Endothelial cell of umbilical vein (primary cell): ENCODE measurements around the gene METTL27. TPM values are rescaled to one million over a fixed set of nuclear protein-coding genes. Genes with fewer than 3 reads are reported as not detected.

Experiments
- BruUV-seq: library from RNA; stranded (reverse); fragments of 400-500 nt; replicated peaks from 2 replicates; lab custom pipeline; 2021; lab: Mats Ljungman, UMichigan
- CTCF ChIA-PET: fragments of 300-600, 350-600 bp; sonication (Branson Sonifier 250); formaldehyde crosslinking; loops from one replicate; lab custom pipeline; 2021; ENCODE audit warnings: antibody characterized with exemption, inconsistent platforms; lab: Charles Lee
- POLR2A ChIA-PET: fragments of 300-600, 350-600 bp; sonication (Branson Sonifier 250); formaldehyde crosslinking; loops from one replicate; lab custom pipeline; 2021; ENCODE audit warnings: antibody characterized with exemption, inconsistent platforms; lab: Charles Lee
- DNase-seq: peaks from one replicate; pipeline ENCODE4 v3.0.0-alpha.2; 2011; ENCODE audit warnings: low read depth, low spot score
- FAIRE-seq: peaks from 2 replicates; lab custom pipeline; 2011; peaks lifted over from hg19 to GRCh38; lab: Jason Lieb, UNC
- H2AFZ ChIP-seq: 2 replicates; pipeline ENCODE4 v1.6.0; 2012; ENCODE audit warnings: low read depth, low read length, control low read depth, inconsistent platforms
- H3K27ac ChIP-seq: 2 replicates; pipeline ENCODE4 v1.5.1; 2011; ENCODE audit warnings: low read depth, mild to moderate bottlenecking, control low read depth, low read length, moderate library complexity; ENCODE audit not compliant: insufficient read depth
- H3K27me3 ChIP-seq, 2 experiments: 2 replicates each; pipeline versions ENCODE4 v1.6.0 to v1.6.1; 2011; ENCODE audit warnings: low read length in 2 of 2, mixed read lengths in 1 of 2; ENCODE audit not compliant: control insufficient read depth in 2 of 2, insufficient read depth in 2 of 2
- H3K36me3 ChIP-seq, 2 experiments: 2 replicates in 1 of 2; 3 replicates in 1 of 2; pipeline ENCODE4 v1.5.1; 2011; ENCODE audit warnings: low read length in 2 of 2, mild to moderate bottlenecking in 1 of 2, moderate library complexity in 1 of 2; ENCODE audit not compliant: control insufficient read depth in 2 of 2, insufficient read depth in 2 of 2; ENCODE audit errors: extremely low read depth in 1 of 2
- H3K4me1 ChIP-seq: 3 replicates; pipeline ENCODE4 v1.5.1; 2011; ENCODE audit warnings: mild to moderate bottlenecking, low read length; ENCODE audit not compliant: control insufficient read depth, insufficient read depth; ENCODE audit errors: extremely low read depth
- H3K4me2 ChIP-seq: 2 replicates; pipeline ENCODE4 v1.6.1; 2011; ENCODE audit warnings: low read length, control low read depth, mixed read lengths; ENCODE audit not compliant: insufficient read depth
- H3K4me3 ChIP-seq, 3 experiments: fragments of 200-600 bp in 1 of 3; sonication (generic), shearing (Covaris generic) in 1 of 3; replicated peaks in 1 of 3; 2 replicates each; pipeline ENCODE4 v1.5.1; 2011 to 2016; ENCODE audit warnings: control low read depth in 3 of 3, low read length in 3 of 3, mild to moderate bottlenecking in 2 of 3, inconsistent platforms in 1 of 3, low read depth in 1 of 3, moderate library complexity in 1 of 3; ENCODE audit not compliant: insufficient read depth in 1 of 3
- H3K79me2 ChIP-seq: 2 replicates; pipeline ENCODE4 v1.6.0; 2012; ENCODE audit warnings: low read length, inconsistent platforms; ENCODE audit not compliant: control insufficient read depth, insufficient read depth
- H3K9ac ChIP-seq: replicated peaks from 2 replicates; pipeline ENCODE3; 2011; ENCODE audit warnings: low read length, control low read depth; ENCODE audit not compliant: insufficient read depth; ENCODE audit errors: extremely low read depth
- H3K9me1 ChIP-seq: replicated peaks from 3 replicates; pipeline ENCODE4 v1.6.0; 2011; ENCODE audit warnings: mild to moderate bottlenecking, low read length; ENCODE audit not compliant: control insufficient read depth, insufficient read depth; ENCODE audit errors: extremely low read depth
- H3K9me3 ChIP-seq: replicated peaks from 2 replicates; pipeline ENCODE4 v1.5.1; 2012; ENCODE audit warnings: low read length, inconsistent platforms; ENCODE audit not compliant: control insufficient read depth, insufficient read depth
- H4K20me1 ChIP-seq: replicated peaks from 2 replicates; pipeline ENCODE3; 2011; ENCODE audit warnings: mild to moderate bottlenecking, low read length; ENCODE audit not compliant: control insufficient read depth, insufficient read depth; ENCODE audit errors: extremely low read depth
- CTCF ChIP-seq, 2 donors: IDR thresholded peaks; 1 replicate in 1 of 2; 2 replicates in 1 of 2; pipeline ENCODE4 v1.5.1; 2011; ENCODE audit warnings: low read length in 2 of 2, mild to moderate bottlenecking in 2 of 2, moderate library complexity in 2 of 2, control low read depth in 1 of 2, inconsistent platforms in 1 of 2, low read depth in 1 of 2; ENCODE audit not compliant: insufficient read depth in 1 of 2; ENCODE audit errors: extremely low read depth in 1 of 2
- EZH2 ChIP-seq: IDR thresholded peaks from 2 replicates; pipeline ENCODE4 v1.6.1; 2012; ENCODE audit warnings: borderline replicate concordance, low read depth, mild to moderate bottlenecking, moderate library complexity, low read length, inconsistent platforms; ENCODE audit not compliant: severe bottlenecking
- FOS ChIP-seq: IDR thresholded peaks from 2 replicates; pipeline ENCODE4 v1.6.1; 2011; ENCODE audit warnings: mild to moderate bottlenecking, low read length, moderate library complexity, borderline replicate concordance; ENCODE audit not compliant: insufficient read depth
- GATA2 ChIP-seq: IDR thresholded peaks from 2 replicates; pipeline ENCODE4 v1.7.0; 2011; ENCODE audit warnings: low read depth, mild to moderate bottlenecking, moderate library complexity, mixed read lengths, low read length; ENCODE audit not compliant: insufficient read length, insufficient read depth
- JUN ChIP-seq: IDR thresholded peaks from 2 replicates; pipeline ENCODE4 v1.6.1; 2011; ENCODE audit warnings: borderline replicate concordance, low read depth; ENCODE audit not compliant: insufficient read length, insufficient read depth
- MYC ChIP-seq: IDR thresholded peaks from one replicate; pipeline ENCODE4 v1.6.1; 2011; ENCODE audit warnings: mild to moderate bottlenecking, low read depth, low read length
- POLR2A ChIP-seq: IDR thresholded peaks from 2 replicates; pipeline ENCODE4 v1.6.1; 2012; ENCODE audit warnings: low read depth, mild to moderate bottlenecking, control low read depth, low read length
- POLR2AphosphoS5 ChIP-seq: IDR thresholded peaks from 2 replicates; pipeline ENCODE4 v1.6.1; 2012; ENCODE audit warnings: low read depth, mild to moderate bottlenecking, control low read depth, low read length, moderate library complexity; ENCODE audit not compliant: insufficient read depth
- dilution Hi-C: fragments of 300-500 bp; cut with MboI; formaldehyde crosslinking; loops from one replicate; pipeline ENCODE4 v1.15.0; 2019; ENCODE audit warnings: low sequenced_read_pairs; ENCODE audit not compliant: extremely low pct_ligation_motif_present
- intact Hi-C: fragments of 100-400 bp; cut with micrococcal nuclease; formaldehyde crosslinking; loops from one replicate; pipeline ENCODE4 v1.10.0; 2022
- polyA plus RNA-seq, 4 experiments: library from polyadenylated mRNA; depleted of rRNA in 3 of 4; stranded (reverse) in 3 of 4; unstranded in 1 of 4; fragments of >200 nt; gene quantifications; 2 replicates each; pipeline versions ENCODE4 v1.2.1 to v1.2.3, GENCODE V29; 2011 to 2012; ENCODE audit warnings: missing spikeins in 1 of 4
- total RNA-seq: library from RNA; stranded (reverse); gene quantifications from 2 replicates; pipeline ENCODE4 v1.2.3, GENCODE V29; 2021
- TF ChIP-seq, protein P1 (sequence below): IDR thresholded peaks from 2 replicates; pipeline ENCODE4 v1.6.1; 2011; ENCODE audit not compliant: insufficient read depth, insufficient read length

The METTL27 gene
- total and polyA plus RNA-seq, 2 donors (not counting 3 experiments of a cell fraction or from before 2014, with no cell fraction given), result 6.9 to 10.8 TPM

GRCh38 chr7:73823873-73824592 is 18.3 kb downstream of the METTL27 start:
- TF ChIP-seq GATA2, result no peak
- TF ChIP-seq MYC, result no peak
- TF ChIP-seq FOS, result no peak
- TF ChIP-seq EZH2, result no peak
- TF ChIP-seq POLR2A, result no peak
- Histone ChIP-seq H2AFZ (no peak overlapping the region), H3K4me1 (peaks cover 5% of the 10 kb centered on the region), H4K20me1 (no peaks in the 10 kb centered on the region), H3K4me3 (no peak overlapping the region), H3K9me3 (no peaks in the 10 kb centered on the region), H3K27me3 (no peaks in the 10 kb centered on the region), H3K9me1 (no peaks in the 10 kb centered on the region), H3K27ac (no peak overlapping the region), H3K36me3 (no peaks in the 10 kb centered on the region), H3K79me2 (no peaks in the 10 kb centered on the region), H3K4me2 (no peak overlapping the region), H3K9ac (no peak overlapping the region)
- ChIA-PET CTCF (interaction anchor here (0.6 to 1.5 kb wide), 3 partner anchors 12 to 53 kb away, joined by 4 to 7 read pairs (median 4); no protein-coding TSS in a partner anchor), POLR2A (no interaction called here)
- DNase-seq (no peak), FAIRE-seq (no peak)
- BruUV-seq, result no TSS peak
- intact Hi-C loops, result no loop called here
- dilution Hi-C loops, result no loop called here

DNA sequence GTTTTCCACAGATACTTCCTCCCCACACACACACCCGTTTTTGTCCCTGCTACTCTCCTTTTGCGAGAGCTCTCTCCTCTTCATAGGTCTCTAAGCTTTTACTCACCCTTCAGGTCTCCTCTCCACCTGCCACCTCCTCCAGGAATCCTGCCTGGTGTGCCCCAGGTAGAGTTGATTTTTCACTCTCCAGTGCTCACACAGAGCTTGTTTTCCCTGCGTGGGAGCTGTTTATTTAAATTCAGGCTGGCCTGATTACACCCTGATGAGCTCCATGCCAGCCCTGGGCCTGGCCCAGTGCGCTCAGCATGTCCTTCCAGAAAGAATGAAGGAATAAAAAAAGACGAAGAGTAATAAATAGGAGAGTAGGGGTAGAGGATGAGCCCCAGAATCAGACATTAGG is 19.1 kb downstream of the METTL27 start:
- FAIRE-seq (no peak), DNase-seq (no peak)
- Histone ChIP-seq H3K9me3 (no peaks in the 10 kb centered on the region), H3K27ac (no peak overlapping the region), H3K36me3 (no peaks in the 10 kb centered on the region), H4K20me1 (no peaks in the 10 kb centered on the region), H2AFZ (no peak overlapping the region), H3K4me3 (no peak overlapping the region), H3K9ac (no peak overlapping the region), H3K27me3 (no peaks in the 10 kb centered on the region), H3K9me1 (no peaks in the 10 kb centered on the region), H3K79me2 (no peaks in the 10 kb centered on the region), H3K4me2 (no peak overlapping the region), H3K4me1 (peaks cover 5% of the 10 kb centered on the region)
- dilution Hi-C loops (no loop called here), intact Hi-C loops (no loop called here)
- POLR2A ChIA-PET, result no interaction called here
- no TSS peak for BruUV-seq
- no peak for TF ChIP-seq POLR2AphosphoS5
- TF ChIP-seq POLR2A, result no peak
- no peak for TF ChIP-seq EZH2
- TF ChIP-seq CTCF (IDR thresholded peaks at IDR 0.05; ENCODE audit: extremely low read depth in 1 of 2, insufficient read depth in 1 of 2, low read depth in 1 of 2, low read length in 2 of 2), result no peak
- TF ChIP-seq GATA2, result no peak
- TF ChIP-seq JUN, result no peak
- TF ChIP-seq MYC, result no peak
- TF ChIP-seq FOS, result no peak
- TF ChIP-seq, protein P1, sequence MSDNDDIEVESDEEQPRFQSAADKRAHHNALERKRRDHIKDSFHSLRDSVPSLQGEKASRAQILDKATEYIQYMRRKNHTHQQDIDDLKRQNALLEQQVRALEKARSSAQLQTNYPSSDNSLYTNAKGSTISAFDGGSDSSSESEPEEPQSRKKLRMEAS, result no peak
- CTCF ChIA-PET, result interaction anchor here (0.6 to 1.8 kb wide), 7 partner anchors 11 to 52 kb away, joined by 3 to 9 read pairs (median 4); no protein-coding TSS in a partner anchor
